Immature natural killer cell (primary cell): ENCODE results near the gene L3HYPDH. TPM values are rescaled to one million over a fixed set of nuclear protein-coding genes. Genes with fewer than 3 reads are reported as not detected.
A peak's percentile ranks its signal among the peaks of the same experiment; 100 is the strongest.
"Not testable (repeated sequence)": the region's sequence is repeated elsewhere in the genome, so short reads cannot be mapped to it uniquely, and the experiment has no call there.

Source experiments
- DNase-seq, 3 donors: peaks; one replicate each; pipeline ENCODE4 v3.0.0; 2022; ENCODE audit warnings: mixed read lengths in 1 of 3
- H3K27ac Mint-ChIP-seq, 6 donors: one replicate each; pipeline ENCODE4 v1.8.0; 2020; ENCODE audit warnings: mixed read lengths in 6 of 6, mild to moderate bottlenecking in 5 of 6, inconsistent platforms in 4 of 6, moderate library complexity in 3 of 6
- H3K27me3 Mint-ChIP-seq, 3 donors: one replicate each; pipeline ENCODE4 v1.8.0; 2020 to 2021; ENCODE audit warnings: low read depth in 3 of 3, mild to moderate bottlenecking in 3 of 3, mixed read lengths in 3 of 3, moderate library complexity in 3 of 3, inconsistent platforms in 1 of 3
- H3K36me3 Mint-ChIP-seq, 3 donors: one replicate each; pipeline ENCODE4 v1.8.0; 2020; ENCODE audit warnings: mixed read lengths in 3 of 3, inconsistent platforms in 2 of 3, mild to moderate bottlenecking in 2 of 3
- H3K4me1 Mint-ChIP-seq, 2 donors: one replicate each; pipeline ENCODE4 v1.8.0; 2020; ENCODE audit warnings: inconsistent platforms in 2 of 2, mild to moderate bottlenecking in 2 of 2, mixed read lengths in 2 of 2, moderate library complexity in 1 of 2
- H3K4me3 Mint-ChIP-seq, 5 donors: one replicate each; pipeline ENCODE4 v1.8.0; 2020; ENCODE audit warnings: mild to moderate bottlenecking in 5 of 5, mixed read lengths in 5 of 5, inconsistent platforms in 3 of 5, moderate library complexity in 3 of 5
- H3K9me3 Mint-ChIP-seq, 6 donors: one replicate each; pipeline ENCODE4 v1.8.0; 2020; ENCODE audit warnings: mild to moderate bottlenecking in 6 of 6, mixed read lengths in 6 of 6, inconsistent platforms in 4 of 6, moderate library complexity in 3 of 6
- polyA plus RNA-seq, 3 donors: library from polyadenylated mRNA; unstranded; fragments of 300-500 nt; fragmentation: Illumina TruSeq; gene quantifications; one replicate each; pipeline ENCODE4 v1.2.3, GENCODE V29; 2021

Gene L3HYPDH
- polyA plus RNA-seq, 3 donors from 2014 or later: 1.1 to 5.1 (median 3.6) TPM

GRCh38 chr14:59464486-59465315, 19.5 kb downstream of the L3HYPDH start:
- peak overlapping the region; percentile 83 to 92 (median 91) for H3K4me3 Mint-ChIP-seq
- H3K9me3 Mint-ChIP-seq: no peaks in the 10 kb centered on the region
- H3K4me1 Mint-ChIP-seq: peaks cover 13 to 15% of the 10 kb centered on the region in 2 donors
- DNase-seq: peak; percentile 67 to 71 (median 67)
- peak overlapping the region in 4 of 6 donors; percentile 71 to 87 (median 82) for H3K27ac Mint-ChIP-seq
- peaks cover 0 to 2% (median 2%) of the 10 kb centered on the region in 3 donors for H3K27me3 Mint-ChIP-seq
- H3K36me3 Mint-ChIP-seq: peaks cover 0 to 8% (median 3%) of the 10 kb centered on the region in 3 donors

- peaks cover 13 to 15% of the 10 kb centered on the region in 2 donors for H3K4me1 Mint-ChIP-seq
- DNase-seq: no peak
- H3K4me3 Mint-ChIP-seq: peak overlapping the region; percentile 83 to 92 (median 91)
- peaks cover 0 to 2% (median 2%) of the 10 kb centered on the region in 3 donors for H3K27me3 Mint-ChIP-seq
- H3K9me3 Mint-ChIP-seq: no peaks in the 10 kb centered on the region
- H3K27ac Mint-ChIP-seq: peak overlapping the region in 5 of 6 donors; percentile 45 to 80 (median 58)
- H3K36me3 Mint-ChIP-seq: peaks cover 0 to 8% (median 3%) of the 10 kb centered on the region in 3 donors
Observed at GRCh38 chr14:59463787-59464485, 20.3 kb downstream of the L3HYPDH start.

- no peaks in the 10 kb centered on the region for H3K9me3 Mint-ChIP-seq
- H3K4me3 Mint-ChIP-seq: no peak overlapping the region
- no peak overlapping the region for H3K27ac Mint-ChIP-seq
- DNase-seq: no peak
- H3K36me3 Mint-ChIP-seq: peaks cover 0 to 22% (median 13%) of the 10 kb centered on the region in 3 donors
- H3K4me1 Mint-ChIP-seq: peaks cover 13 to 15% of the 10 kb centered on the region in 2 donors
- H3K27me3 Mint-ChIP-seq: peaks cover 0 to 3% (median 2%) of the 10 kb centered on the region in 3 donors
Observed at GRCh38 chr14:59461891-59462290, 22.3 kb downstream of the L3HYPDH start.

GRCh38 chr14:59460378-59460777, 23.8 kb downstream of the L3HYPDH start:
- Mint-ChIP-seq H3K36me3 (peaks cover 6 to 29% (median 24%) of the 10 kb centered on the region in 3 donors), H3K9me3 (no peaks in the 10 kb centered on the region), H3K4me1 (peaks cover 10 to 11% of the 10 kb centered on the region in 2 donors), H3K4me3 (no peak overlapping the region), H3K27me3 (peaks cover 0 to 3% (median 2%) of the 10 kb centered on the region in 3 donors), H3K27ac (no peak overlapping the region)
- no peak for DNase-seq

GRCh38 chr14:59458486-59458885, 25.7 kb downstream of the L3HYPDH start:
- Mint-ChIP-seq H3K27me3 (peaks cover 0 to 3% (median 2%) of the 10 kb centered on the region in 3 donors), H3K4me3 (no peak overlapping the region), H3K27ac (no peak overlapping the region), H3K36me3 (peaks cover 14 to 34% (median 24%) of the 10 kb centered on the region in 3 donors), H3K4me1 (peaks cover 2 to 3% of the 10 kb centered on the region in 2 donors), H3K9me3 (no peaks in the 10 kb centered on the region)
- no peak for DNase-seq

- no peak overlapping the region for H3K4me3 Mint-ChIP-seq
- peaks cover 16 to 39% (median 24%) of the 10 kb centered on the region in 3 donors for H3K36me3 Mint-ChIP-seq
- H3K27ac Mint-ChIP-seq: no peak overlapping the region
- H3K27me3 Mint-ChIP-seq: peaks cover 0 to 3% (median 0%) of the 10 kb centered on the region in 3 donors
- H3K4me1 Mint-ChIP-seq: no peaks in the 10 kb centered on the region
- H3K9me3 Mint-ChIP-seq: no peaks in the 10 kb centered on the region
- DNase-seq: no peak
Observed at GRCh38 chr14:59455411-59455810, 28.8 kb downstream of the L3HYPDH start.

- no peak overlapping the region for H3K27ac Mint-ChIP-seq
- H3K27me3 Mint-ChIP-seq: peaks cover 0 to 1% (median 0%) of the 10 kb centered on the region in 3 donors
- H3K4me3 Mint-ChIP-seq: no peak overlapping the region
- no peaks in the 10 kb centered on the region for H3K9me3 Mint-ChIP-seq
- DNase-seq: no peak
- no peaks in the 10 kb centered on the region for H3K4me1 Mint-ChIP-seq
- H3K36me3 Mint-ChIP-seq: peaks cover 16 to 36% (median 21%) of the 10 kb centered on the region in 3 donors
Observed at GRCh38 chr14:59454139-59454538, 30.1 kb downstream of the L3HYPDH start.

- Mint-ChIP-seq H3K27me3 (peaks cover 0 to 2% (median 0%) of the 10 kb centered on the region in 3 donors), H3K36me3 (peaks cover 11 to 22% (median 16%) of the 10 kb centered on the region in 3 donors), H3K27ac (no peak overlapping the region), H3K9me3 (no peaks in the 10 kb centered on the region), H3K4me3 (no peak overlapping the region), H3K4me1 (no peaks in the 10 kb centered on the region)
- no peak for DNase-seq
Observed at GRCh38 chr14:59451849-59452248, 32.4 kb downstream of the L3HYPDH start.

- Mint-ChIP-seq H3K4me1 (no peaks in the 10 kb centered on the region), H3K27ac (no peak overlapping the region), H3K36me3 (peaks cover 3 to 18% (median 13%) of the 10 kb centered on the region in 3 donors), H3K9me3 (no peaks in the 10 kb centered on the region), H3K27me3 (peaks cover 0 to 2% (median 2%) of the 10 kb centered on the region in 3 donors), H3K4me3 (no peak overlapping the region)
- no peak for DNase-seq
Observed at GRCh38 chr14:59450716-59451115, 33.5 kb downstream of the L3HYPDH start.

GRCh38 chr14:59448673-59449072, 35.5 kb downstream of the L3HYPDH start:
- not testable (repeated sequence) for H3K27me3 Mint-ChIP-seq, H3K4me3 Mint-ChIP-seq, H3K27ac Mint-ChIP-seq, DNase-seq, H3K4me1 Mint-ChIP-seq, H3K9me3 Mint-ChIP-seq
- H3K36me3 Mint-ChIP-seq: peaks cover 0 to 12% (median 4%) of the 10 kb centered on the region in 3 donors

GRCh38 chr14:59439256-59439965, 44.8 kb downstream of the L3HYPDH start:
- Mint-ChIP-seq H3K4me3 (no peak overlapping the region), H3K9me3 (no peaks in the 10 kb centered on the region), H3K4me1 (no peaks in the 10 kb centered on the region), H3K27me3 (peaks cover 0 to 2% (median 0%) of the 10 kb centered on the region in 3 donors), H3K36me3 (no peaks in the 10 kb centered on the region), H3K27ac (no peak overlapping the region)
- DNase-seq: no peak

GRCh38 chr14:59438195-59438647, 46.0 kb downstream of the L3HYPDH start:
- Mint-ChIP-seq H3K27ac (no peak overlapping the region), H3K4me1 (no peaks in the 10 kb centered on the region), H3K4me3 (no peak overlapping the region), H3K27me3 (peaks cover 0 to 2% (median 0%) of the 10 kb centered on the region in 3 donors), H3K9me3 (no peaks in the 10 kb centered on the region), H3K36me3 (no peaks in the 10 kb centered on the region)
- no peak for DNase-seq

- DNase-seq: no peak
- no peak overlapping the region for H3K27ac Mint-ChIP-seq
- peaks cover 0 to 2% (median 0%) of the 10 kb centered on the region in 3 donors for H3K27me3 Mint-ChIP-seq
- no peaks in the 10 kb centered on the region for H3K4me1 Mint-ChIP-seq
- no peak overlapping the region for H3K4me3 Mint-ChIP-seq
- H3K36me3 Mint-ChIP-seq: no peaks in the 10 kb centered on the region
- no peaks in the 10 kb centered on the region for H3K9me3 Mint-ChIP-seq
Observed at GRCh38 chr14:59435987-59436386, 48.2 kb downstream of the L3HYPDH start.
